Measurements from ENCODE around the gene PDE5A.

The PDE5A gene

GRCh38 chr4:119493886-119494285 lies 134.7 kb downstream of the PDE5A start:
- TF ChIP-seq POLR2AphosphoS5 (IDR thresholded peaks at IDR 0.05; ENCODE audit: low read depth, low read length) (no peak), SIN3A (IDR thresholded peaks at IDR 0.05; ENCODE audit: borderline replicate concordance, insufficient read depth, low read length) (no peak), TAF1 (IDR thresholded peaks at IDR 0.05; ENCODE audit: borderline replicate concordance, insufficient read depth, low read length) (no peak), FOXP2 (optimal IDR thresholded peaks at IDR 0.05; ENCODE audit: borderline replicate concordance, extremely low read depth, extremely low read length, insufficient read depth) (no peak)
- TF ChIP-seq, protein P1, sequence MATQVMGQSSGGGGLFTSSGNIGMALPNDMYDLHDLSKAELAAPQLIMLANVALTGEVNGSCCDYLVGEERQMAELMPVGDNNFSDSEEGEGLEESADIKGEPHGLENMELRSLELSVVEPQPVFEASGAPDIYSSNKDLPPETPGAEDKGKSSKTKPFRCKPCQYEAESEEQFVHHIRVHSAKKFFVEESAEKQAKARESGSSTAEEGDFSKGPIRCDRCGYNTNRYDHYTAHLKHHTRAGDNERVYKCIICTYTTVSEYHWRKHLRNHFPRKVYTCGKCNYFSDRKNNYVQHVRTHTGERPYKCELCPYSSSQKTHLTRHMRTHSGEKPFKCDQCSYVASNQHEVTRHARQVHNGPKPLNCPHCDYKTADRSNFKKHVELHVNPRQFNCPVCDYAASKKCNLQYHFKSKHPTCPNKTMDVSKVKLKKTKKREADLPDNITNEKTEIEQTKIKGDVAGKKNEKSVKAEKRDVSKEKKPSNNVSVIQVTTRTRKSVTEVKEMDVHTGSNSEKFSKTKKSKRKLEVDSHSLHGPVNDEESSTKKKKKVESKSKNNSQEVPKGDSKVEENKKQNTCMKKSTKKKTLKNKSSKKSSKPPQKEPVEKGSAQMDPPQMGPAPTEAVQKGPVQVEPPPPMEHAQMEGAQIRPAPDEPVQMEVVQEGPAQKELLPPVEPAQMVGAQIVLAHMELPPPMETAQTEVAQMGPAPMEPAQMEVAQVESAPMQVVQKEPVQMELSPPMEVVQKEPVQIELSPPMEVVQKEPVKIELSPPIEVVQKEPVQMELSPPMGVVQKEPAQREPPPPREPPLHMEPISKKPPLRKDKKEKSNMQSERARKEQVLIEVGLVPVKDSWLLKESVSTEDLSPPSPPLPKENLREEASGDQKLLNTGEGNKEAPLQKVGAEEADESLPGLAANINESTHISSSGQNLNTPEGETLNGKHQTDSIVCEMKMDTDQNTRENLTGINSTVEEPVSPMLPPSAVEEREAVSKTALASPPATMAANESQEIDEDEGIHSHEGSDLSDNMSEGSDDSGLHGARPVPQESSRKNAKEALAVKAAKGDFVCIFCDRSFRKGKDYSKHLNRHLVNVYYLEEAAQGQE (IDR thresholded peaks at IDR 0.05; ENCODE audit: insufficient read depth in 1 of 2, low read depth in 2 of 2, low read length in 2 of 2) = no peak

DNA sequence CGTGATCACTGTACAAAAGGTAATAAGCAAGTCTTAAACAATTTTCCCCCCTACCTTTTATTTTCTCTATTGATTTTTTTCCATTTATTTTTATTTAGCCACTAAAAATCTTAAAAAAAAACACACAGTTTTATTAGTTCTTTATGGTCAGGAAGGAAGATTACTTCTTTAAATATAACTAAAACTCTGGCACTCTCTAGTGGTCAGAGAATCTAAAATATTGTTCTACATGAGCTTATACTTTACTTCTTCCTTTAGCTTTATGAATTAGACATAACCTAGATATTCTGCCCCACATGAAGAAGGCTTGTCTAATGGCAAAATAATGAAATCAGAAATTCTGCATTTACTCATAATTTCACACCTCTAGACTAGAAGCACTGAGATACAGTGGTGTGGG lies 135.2 kb downstream of the PDE5A start:
- TF ChIP-seq FOXP2 (optimal IDR thresholded peaks at IDR 0.05; ENCODE audit: borderline replicate concordance, extremely low read depth, extremely low read length, insufficient read depth) (no peak), POLR2AphosphoS5 (IDR thresholded peaks at IDR 0.05; ENCODE audit: low read depth, low read length) (no peak), TAF1 (IDR thresholded peaks at IDR 0.05; ENCODE audit: borderline replicate concordance, insufficient read depth, low read length) (no peak), SIN3A (IDR thresholded peaks at IDR 0.05; ENCODE audit: borderline replicate concordance, insufficient read depth, low read length) (no peak)
- TF ChIP-seq, protein P1 (IDR thresholded peaks at IDR 0.05; ENCODE audit: insufficient read depth in 1 of 2, low read depth in 2 of 2, low read length in 2 of 2) = no peak

GRCh38 chr4:119490335-119490734 lies 138.3 kb downstream of the PDE5A start:
- TF ChIP-seq SIN3A (IDR thresholded peaks at IDR 0.05; ENCODE audit: borderline replicate concordance, insufficient read depth, low read length) (no peak), TAF1 (IDR thresholded peaks at IDR 0.05; ENCODE audit: borderline replicate concordance, insufficient read depth, low read length) (no peak), POLR2AphosphoS5 (IDR thresholded peaks at IDR 0.05; ENCODE audit: low read depth, low read length) (no peak), FOXP2 (optimal IDR thresholded peaks at IDR 0.05; ENCODE audit: borderline replicate concordance, extremely low read depth, extremely low read length, insufficient read depth) (no peak)
- TF ChIP-seq, protein P1 (IDR thresholded peaks at IDR 0.05; ENCODE audit: insufficient read depth in 1 of 2, low read depth in 2 of 2, low read length in 2 of 2) = no peak

GRCh38 chr4:119489305-119489704 lies 139.3 kb downstream of the PDE5A start:
- no peak for TF ChIP-seq FOXP2 (optimal IDR thresholded peaks at IDR 0.05; ENCODE audit: borderline replicate concordance, extremely low read depth, extremely low read length, insufficient read depth)
- TF ChIP-seq SIN3A (IDR thresholded peaks at IDR 0.05; ENCODE audit: borderline replicate concordance, insufficient read depth, low read length) = no peak
- TF ChIP-seq, protein P1 (IDR thresholded peaks at IDR 0.05; ENCODE audit: insufficient read depth in 1 of 2, low read depth in 2 of 2, low read length in 2 of 2) = no peak
- no peak for TF ChIP-seq POLR2AphosphoS5 (IDR thresholded peaks at IDR 0.05; ENCODE audit: low read depth, low read length)
- no peak for TF ChIP-seq TAF1 (IDR thresholded peaks at IDR 0.05; ENCODE audit: borderline replicate concordance, insufficient read depth, low read length)

DNA sequence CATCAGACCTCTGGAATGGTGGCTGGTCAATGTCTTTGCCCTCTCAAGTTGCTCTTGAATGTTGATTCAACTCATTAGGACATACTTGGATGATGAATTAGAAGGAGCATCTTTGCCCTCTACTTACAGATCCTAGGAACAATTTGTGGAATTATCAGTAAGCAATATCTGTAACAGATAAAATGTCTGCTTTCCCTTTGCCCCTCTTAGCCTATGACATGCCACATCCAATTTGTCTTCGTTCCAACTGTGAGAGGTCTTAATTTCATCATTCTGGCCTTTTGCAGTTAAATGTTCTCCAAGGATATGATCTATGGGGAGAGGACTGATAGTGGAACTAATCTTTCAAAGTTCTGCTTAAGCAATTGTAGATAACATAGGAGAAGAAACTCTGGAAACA lies 148.3 kb downstream of the PDE5A start:
- TF ChIP-seq FOXP2 (optimal IDR thresholded peaks at IDR 0.05; ENCODE audit: borderline replicate concordance, extremely low read depth, extremely low read length, insufficient read depth) (no peak), TAF1 (IDR thresholded peaks at IDR 0.05; ENCODE audit: borderline replicate concordance, insufficient read depth, low read length) (no peak), POLR2AphosphoS5 (IDR thresholded peaks at IDR 0.05; ENCODE audit: low read depth, low read length) (no peak), SIN3A (IDR thresholded peaks at IDR 0.05; ENCODE audit: borderline replicate concordance, insufficient read depth, low read length) (no peak)
- TF ChIP-seq, protein P1 (IDR thresholded peaks at IDR 0.05; ENCODE audit: insufficient read depth in 1 of 2, low read depth in 2 of 2, low read length in 2 of 2) = no peak

All from PFSK-1 (cell line).